SH-SY5Y (cell line): ENCODE measurements around the gene ANGPT4.

ENCODE experiments used
- GATA2 ChIP-seq: IDR thresholded peaks from 2 replicates; pipeline ENCODE4 v1.6.1; 2011; ENCODE audit warnings: mild to moderate bottlenecking, low read depth, low read length
- GATA3 ChIP-seq: IDR thresholded peaks from 2 replicates; pipeline ENCODE4 v1.6.1; 2011; ENCODE audit warnings: low read depth, mild to moderate bottlenecking, low read length, moderate library complexity

DNA sequence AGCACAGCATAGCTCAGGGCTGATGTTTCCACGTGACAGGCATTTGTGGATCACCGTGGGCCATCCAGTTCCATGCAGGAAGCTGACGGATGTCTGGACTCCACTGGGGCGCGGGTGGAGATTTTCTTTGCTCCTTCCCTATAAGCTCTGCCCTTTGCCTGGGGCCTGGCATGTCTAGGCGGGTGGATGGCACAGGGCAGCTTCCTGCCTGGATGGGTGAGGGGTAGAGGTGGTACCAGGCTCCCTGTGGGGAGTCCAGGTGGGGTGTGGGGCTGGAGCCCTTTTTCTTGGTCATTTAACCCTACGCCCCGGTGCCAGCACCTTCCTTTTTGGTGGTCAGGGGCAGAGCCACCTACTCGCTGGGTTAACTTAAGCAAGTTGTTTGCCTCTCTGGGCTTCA is 72.2 kb downstream of the ANGPT4 start:
- TF ChIP-seq GATA3 (no peak), GATA2 (no peak)
